Vagina (tissue), 2 donors: ENCODE measurements around the gene SPDYE4. TPM values are rescaled to one million over a fixed set of nuclear protein-coding genes. Genes with fewer than 3 reads are reported as not detected.

Experiments used
- DNase-seq, 2 donors: peaks; one replicate each; pipeline ENCODE4 v3.0.0-alpha.2; 2017; ENCODE audit errors: extremely low spot score in 2 of 2
- H3K27ac ChIP-seq: fragments of 200-600 bp; sonication (generic); one replicate; pipeline ENCODE4 v1.5.1; 2019
- H3K27me3 ChIP-seq: fragments of 200-600 bp; sonication (generic); one replicate; pipeline ENCODE4 v1.5.1; 2019
- H3K36me3 ChIP-seq, 2 donors: fragments of 200-600 bp; sonication (generic); one replicate each; pipeline ENCODE4 v1.5.1; 2017 to 2019
- H3K4me1 ChIP-seq: fragments of 200-600 bp; sonication (generic); one replicate; pipeline ENCODE4 v1.5.1; 2019
- H3K4me3 ChIP-seq, 2 donors: fragments of 200-600 bp; sonication (generic); 1 replicate in 1 of 2; 2 replicates in 1 of 2; pipeline ENCODE4 v1.5.1; 2016 to 2019
- H3K9me3 ChIP-seq: fragments of 200-600 bp; sonication (generic); one replicate; pipeline ENCODE4 v1.5.1; 2019
- CTCF ChIP-seq, 3 experiments: fragments of 450-650 bp in 2 of 3; fragments of 200-600 bp in 1 of 3; sonication (generic) in 1 of 3; IDR thresholded peaks; one replicate each; pipeline ENCODE4 v1.5.1; 2017 to 2019; ENCODE audit warnings: antibody characterized with exemption in 3 of 3, mild to moderate bottlenecking in 2 of 3, moderate library complexity in 2 of 3
- POLR2A ChIP-seq, 2 donors: fragments of 450-650 bp; IDR thresholded peaks; one replicate each; pipeline ENCODE4 v1.6.1; 2017; ENCODE audit warnings: antibody characterized with exemption in 2 of 2, mild to moderate bottlenecking in 2 of 2, moderate library complexity in 2 of 2
- POLR2AphosphoS5 ChIP-seq, 2 donors: sonication (generic); formaldehyde crosslinking; IDR thresholded peaks; one replicate each; pipeline ENCODE4 v1.9.0; 2017; ENCODE audit warnings: antibody characterized with exemption in 2 of 2, mild to moderate bottlenecking in 2 of 2, low read depth in 1 of 2; ENCODE audit not compliant: insufficient read depth in 1 of 2
- intact Hi-C: fragments of 100-400 bp; cut with DNase I; formaldehyde crosslinking; loops from one replicate; pipeline ENCODE4 v1.15.1; 2023
- total RNA-seq: library from RNA; depleted of rRNA; stranded (reverse); fragments of >200 nt; gene quantifications from one replicate; pipeline ENCODE4 v1.2.3, GENCODE V29; 2016

Gene SPDYE4
- total RNA-seq, 1 donor from 2014 or later, result not detected

GRCh38 chr17:8801135-8801840 is 42.9 kb upstream of the SPDYE4 start:
- Histone ChIP-seq H3K27me3 (no peaks in the 10 kb centered on the region), H3K4me3 (no peak overlapping the region), H3K27ac (no peak overlapping the region), H3K36me3 (no peaks in the 10 kb centered on the region), H3K4me1 (peaks cover 6% of the 10 kb centered on the region), H3K9me3 (no peaks in the 10 kb centered on the region)
- intact Hi-C loops, result no loop called here
- peak in 1 of 2 donors; percentile 71 for DNase-seq
- TF ChIP-seq POLR2AphosphoS5 (IDR thresholded peaks at IDR 0.05; ENCODE audit: insufficient read depth in 1 of 2, low read depth in 1 of 2), result no peak
- TF ChIP-seq POLR2A (IDR thresholded peaks at IDR 0.05), result no peak
- TF ChIP-seq CTCF (IDR thresholded peaks at IDR 0.05), result no peak

- TF ChIP-seq CTCF (IDR thresholded peaks at IDR 0.05) (no peak), POLR2AphosphoS5 (IDR thresholded peaks at IDR 0.05; ENCODE audit: insufficient read depth in 1 of 2, low read depth in 1 of 2) (no peak), POLR2A (IDR thresholded peaks at IDR 0.05) (no peak)
These were observed 42.3 kb upstream of the SPDYE4 start for GRCh38 chr17:8800656-8801055.

GRCh38 chr17:8799570-8800212 is 41.3 kb upstream of the SPDYE4 start:
- peaks cover 6% of the 10 kb centered on the region for H3K4me1 ChIP-seq
- no peaks in the 10 kb centered on the region for H3K27me3 ChIP-seq
- H3K36me3 ChIP-seq, result no peaks in the 10 kb centered on the region
- DNase-seq, result peak in 1 of 2 donors; percentile 69
- no peak overlapping the region for H3K4me3 ChIP-seq
- no peak overlapping the region for H3K27ac ChIP-seq
- no peaks in the 10 kb centered on the region for H3K9me3 ChIP-seq
- no peak for TF ChIP-seq POLR2AphosphoS5 (IDR thresholded peaks at IDR 0.05; ENCODE audit: insufficient read depth in 1 of 2, low read depth in 1 of 2)
- TF ChIP-seq POLR2A (IDR thresholded peaks at IDR 0.05), result no peak
- TF ChIP-seq CTCF (IDR thresholded peaks at IDR 0.05), result no peak
- intact Hi-C loops, result no loop called here

More at GRCh38 chr17:8800656-8801055, 42.3 kb upstream of the SPDYE4 start:
- no peaks in the 10 kb centered on the region for H3K9me3 ChIP-seq
- no peaks in the 10 kb centered on the region for H3K36me3 ChIP-seq
- no peaks in the 10 kb centered on the region for H3K27me3 ChIP-seq
- H3K4me3 ChIP-seq, result no peak overlapping the region
- peak in 1 of 2 donors; percentile 8 for DNase-seq
- intact Hi-C loops, result no loop called here
- peaks cover 6% of the 10 kb centered on the region for H3K4me1 ChIP-seq
- no peak overlapping the region for H3K27ac ChIP-seq

DNA sequence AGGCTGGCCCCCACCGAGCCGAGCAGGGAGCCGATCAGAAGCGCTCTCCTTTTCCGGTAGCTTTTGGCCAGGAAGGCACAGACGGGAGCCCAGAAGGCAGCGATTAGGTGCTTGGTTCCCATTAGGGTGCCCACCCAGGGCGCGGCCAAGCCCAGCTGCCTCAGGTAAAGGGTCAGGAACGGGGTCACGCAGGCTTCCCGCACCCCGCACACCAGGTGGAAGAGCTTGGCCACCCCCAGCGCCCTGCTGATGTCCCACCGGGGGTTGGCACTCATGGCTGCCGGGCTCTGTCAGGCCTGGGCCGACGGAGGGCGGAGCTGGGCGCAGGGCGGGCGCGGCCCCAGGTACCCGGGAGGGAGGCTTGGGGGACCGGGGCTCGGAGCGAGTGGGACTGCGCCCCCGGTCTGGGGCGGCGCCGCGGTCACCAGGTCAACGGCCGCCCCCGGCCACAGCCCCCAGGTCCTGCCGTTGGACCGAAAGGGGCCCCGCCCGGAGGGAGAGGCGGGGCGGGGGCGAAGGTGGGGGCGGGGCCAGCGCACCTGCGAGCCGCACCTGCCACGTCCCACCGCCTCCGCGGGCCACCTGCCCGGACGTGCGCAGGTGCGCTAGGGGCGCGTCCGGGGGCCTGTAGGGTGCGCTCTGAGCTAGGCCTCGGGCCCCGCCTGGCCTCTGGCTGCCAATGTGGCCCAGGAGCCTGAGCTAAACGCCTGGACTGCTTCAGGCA is 40.7 kb upstream of the SPDYE4 start, which contains the start of gene MFSD6L:
Gene MFSD6L, minus strand, starts transcription at position 520 of the 724 bp plus-strand sequence. Its CDS starts 245 bp downstream, at position 275.
- no peaks in the 10 kb centered on the region for H3K9me3 ChIP-seq
- H3K4me1 ChIP-seq, result peaks cover 6% of the 10 kb centered on the region
- no peak within 1 kb of the TSS for H3K27ac ChIP-seq
- intact Hi-C loops, result no loop called here
- DNase-seq, result peak in 1 of 2 donors; percentile 6
- H3K4me3 ChIP-seq, result no peak within 1 kb of the TSS
- no peaks in the 10 kb centered on the region for H3K27me3 ChIP-seq
- TF ChIP-seq POLR2A (IDR thresholded peaks at IDR 0.05) (no peak), CTCF (IDR thresholded peaks at IDR 0.05) (no peak), POLR2AphosphoS5 (IDR thresholded peaks at IDR 0.05; ENCODE audit: insufficient read depth in 1 of 2, low read depth in 1 of 2) (no peak)
- H3K36me3 ChIP-seq, result no peaks in the 10 kb centered on the region
